PC-9 (cell line): ENCODE measurements around the gene TK2.

Source experiments
- EZH2 ChIP-seq: fragments of 200-600 bp; sonication (generic); IDR thresholded peaks from 2 replicates; pipeline ENCODE4 v1.8.0; 2017; ENCODE audit warnings: antibody characterized with exemption, low read depth
- TF ChIP-seq, protein P1 (sequence below): fragments of 200-600 bp; sonication (generic); conservative IDR thresholded peaks from 2 replicates; pipeline ENCODE4 v1.6.1; 2017; ENCODE audit warnings: mixed run types, antibody characterized with exemption, mild to moderate bottlenecking, moderate library complexity

DNA sequence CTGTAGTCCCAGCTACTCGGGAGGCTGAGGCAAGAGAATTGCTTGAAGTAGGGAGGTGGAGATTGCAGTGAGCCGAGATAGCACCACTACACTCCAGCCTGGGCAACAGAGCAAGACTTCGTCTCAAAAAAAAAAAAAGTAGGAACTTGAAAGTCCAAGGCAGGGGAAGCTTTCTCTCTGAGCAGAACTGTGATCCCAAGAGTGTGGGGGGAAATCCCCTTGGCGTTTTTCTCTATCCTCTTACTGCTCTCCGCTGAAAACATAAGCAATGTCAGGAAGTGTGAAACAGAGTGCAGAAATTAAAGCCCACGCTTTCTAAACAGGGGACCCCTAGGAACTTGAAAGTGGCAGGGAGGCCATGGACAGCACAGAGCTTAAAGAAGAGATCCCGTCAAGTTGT, 44.8 kb upstream of the TK2 start:
- TF ChIP-seq, protein P1, sequence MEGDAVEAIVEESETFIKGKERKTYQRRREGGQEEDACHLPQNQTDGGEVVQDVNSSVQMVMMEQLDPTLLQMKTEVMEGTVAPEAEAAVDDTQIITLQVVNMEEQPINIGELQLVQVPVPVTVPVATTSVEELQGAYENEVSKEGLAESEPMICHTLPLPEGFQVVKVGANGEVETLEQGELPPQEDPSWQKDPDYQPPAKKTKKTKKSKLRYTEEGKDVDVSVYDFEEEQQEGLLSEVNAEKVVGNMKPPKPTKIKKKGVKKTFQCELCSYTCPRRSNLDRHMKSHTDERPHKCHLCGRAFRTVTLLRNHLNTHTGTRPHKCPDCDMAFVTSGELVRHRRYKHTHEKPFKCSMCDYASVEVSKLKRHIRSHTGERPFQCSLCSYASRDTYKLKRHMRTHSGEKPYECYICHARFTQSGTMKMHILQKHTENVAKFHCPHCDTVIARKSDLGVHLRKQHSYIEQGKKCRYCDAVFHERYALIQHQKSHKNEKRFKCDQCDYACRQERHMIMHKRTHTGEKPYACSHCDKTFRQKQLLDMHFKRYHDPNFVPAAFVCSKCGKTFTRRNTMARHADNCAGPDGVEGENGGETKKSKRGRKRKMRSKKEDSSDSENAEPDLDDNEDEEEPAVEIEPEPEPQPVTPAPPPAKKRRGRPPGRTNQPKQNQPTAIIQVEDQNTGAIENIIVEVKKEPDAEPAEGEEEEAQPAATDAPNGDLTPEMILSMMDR = no peak
- no peak for TF ChIP-seq EZH2
